Kidney epithelial cell (primary cell): Measurements from ENCODE around the gene TRAPPC12. TPM values are rescaled to one million over a fixed set of nuclear protein-coding genes. Genes with fewer than 3 reads are reported as not detected.
"Not testable (repeated sequence)": the region's sequence is repeated elsewhere in the genome, so short reads cannot be mapped to it uniquely, and the experiment has no call there.

ENCODE experiments used
- DNase-seq: peaks from one replicate; pipeline ENCODE4 v3.0.0-alpha.2; 2010; ENCODE audit warnings: low read depth
- H3K27me3 ChIP-seq: 2 replicates; pipeline ENCODE4 v1.6.0; 2011; ENCODE audit warnings: low read length; ENCODE audit not compliant: control insufficient read depth, insufficient read depth
- H3K36me3 ChIP-seq: 2 replicates; pipeline ENCODE4 v1.5.1; 2011; ENCODE audit warnings: low read length; ENCODE audit not compliant: control insufficient read depth, insufficient read depth
- H3K4me3 ChIP-seq: 2 replicates; pipeline ENCODE4 v1.5.1; 2011; ENCODE audit warnings: low read depth, mild to moderate bottlenecking, control low read depth, low read length
- CTCF ChIP-seq: IDR thresholded peaks from 2 replicates; pipeline ENCODE4 v1.5.1; 2011; ENCODE audit warnings: mild to moderate bottlenecking, moderate library complexity, low read length, control low read depth, inconsistent platforms; ENCODE audit not compliant: insufficient read depth, poor library complexity, severe bottlenecking
- total RNA-seq: library from RNA; depleted of rRNA; stranded (reverse); fragments of >200 nt; gene quantifications from 2 replicates; pipeline ENCODE4 v1.2.3, GENCODE V29; 2015

The TRAPPC12 gene
- total RNA-seq, 1 donor from 2014 or later, result 47.7 TPM

- no peak for DNase-seq
- Histone ChIP-seq H3K36me3 (no peaks in the 10 kb centered on the region), H3K4me3 (no peak overlapping the region), H3K27me3 (no peaks in the 10 kb centered on the region)
- no peak for TF ChIP-seq CTCF
These were observed 132.6 kb downstream of the TRAPPC12 start for GRCh38 chr2:3512086-3512485.

- Histone ChIP-seq H3K4me3 (no peak overlapping the region), H3K27me3 (no peaks in the 10 kb centered on the region), H3K36me3 (no peaks in the 10 kb centered on the region)
- DNase-seq, result no peak
- no peak for TF ChIP-seq CTCF
These were observed 133.7 kb downstream of the TRAPPC12 start for GRCh38 chr2:3513026-3513810.

GRCh38 chr2:3515438-3515837 lies 135.9 kb downstream of the TRAPPC12 start:
- H3K27me3 ChIP-seq, H3K4me3 ChIP-seq, H3K36me3 ChIP-seq, DNase-seq: not testable (repeated sequence)

GRCh38 chr2:3516831-3517230 lies 137.3 kb downstream of the TRAPPC12 start:
- no peak for TF ChIP-seq CTCF
- no peaks in the 10 kb centered on the region for H3K27me3 ChIP-seq
- H3K36me3 ChIP-seq, result no peaks in the 10 kb centered on the region
- DNase-seq, result no peak
- H3K4me3 ChIP-seq, result no peak overlapping the region

- Histone ChIP-seq H3K4me3 (peak overlapping the region; percentile 72), H3K36me3 (no peaks in the 10 kb centered on the region), H3K27me3 (no peaks in the 10 kb centered on the region)
- DNase-seq, result no peak
- no peak for TF ChIP-seq CTCF
These were observed 138.5 kb downstream of the TRAPPC12 start for GRCh38 chr2:3517948-3518495.

GRCh38 chr2:3518496-3519254 lies 139.2 kb downstream of the TRAPPC12 start:
- no peaks in the 10 kb centered on the region for H3K27me3 ChIP-seq
- H3K36me3 ChIP-seq, result no peaks in the 10 kb centered on the region
- DNase-seq, result peak; percentile 85
- peak overlapping the region; percentile 72 for H3K4me3 ChIP-seq
- no peak for TF ChIP-seq CTCF
